Measurements from ENCODE around the gene MRPS34.

DNA sequence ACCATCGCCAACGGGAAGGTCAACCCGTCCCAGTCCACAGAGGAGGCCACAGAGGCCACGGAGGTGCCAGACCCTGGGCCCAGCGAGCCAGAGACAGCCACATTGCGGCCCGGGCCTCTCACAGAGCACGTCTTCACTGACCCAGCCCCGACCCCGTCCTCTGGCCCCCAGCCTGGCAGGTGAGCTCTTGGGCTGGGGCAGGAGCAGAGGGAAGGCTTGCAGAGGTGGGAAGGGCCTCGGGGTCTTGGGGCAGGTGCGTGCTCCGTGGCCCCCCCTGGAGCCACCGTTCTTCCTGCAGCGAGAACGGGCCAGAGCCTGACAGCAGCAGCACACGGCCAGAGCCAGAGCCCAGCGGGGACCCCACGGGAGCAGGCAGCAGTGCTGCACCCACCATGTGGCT is 6.7 kb downstream of the MRPS34 start:
- TF ChIP-seq POLR2AphosphoS5 (IDR thresholded peaks at IDR 0.05): no peak
- TF ChIP-seq, protein P1, sequence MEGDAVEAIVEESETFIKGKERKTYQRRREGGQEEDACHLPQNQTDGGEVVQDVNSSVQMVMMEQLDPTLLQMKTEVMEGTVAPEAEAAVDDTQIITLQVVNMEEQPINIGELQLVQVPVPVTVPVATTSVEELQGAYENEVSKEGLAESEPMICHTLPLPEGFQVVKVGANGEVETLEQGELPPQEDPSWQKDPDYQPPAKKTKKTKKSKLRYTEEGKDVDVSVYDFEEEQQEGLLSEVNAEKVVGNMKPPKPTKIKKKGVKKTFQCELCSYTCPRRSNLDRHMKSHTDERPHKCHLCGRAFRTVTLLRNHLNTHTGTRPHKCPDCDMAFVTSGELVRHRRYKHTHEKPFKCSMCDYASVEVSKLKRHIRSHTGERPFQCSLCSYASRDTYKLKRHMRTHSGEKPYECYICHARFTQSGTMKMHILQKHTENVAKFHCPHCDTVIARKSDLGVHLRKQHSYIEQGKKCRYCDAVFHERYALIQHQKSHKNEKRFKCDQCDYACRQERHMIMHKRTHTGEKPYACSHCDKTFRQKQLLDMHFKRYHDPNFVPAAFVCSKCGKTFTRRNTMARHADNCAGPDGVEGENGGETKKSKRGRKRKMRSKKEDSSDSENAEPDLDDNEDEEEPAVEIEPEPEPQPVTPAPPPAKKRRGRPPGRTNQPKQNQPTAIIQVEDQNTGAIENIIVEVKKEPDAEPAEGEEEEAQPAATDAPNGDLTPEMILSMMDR (IDR thresholded peaks at IDR 0.05): no peak
- TF ChIP-seq POLR2A (IDR thresholded peaks at IDR 0.05): no peak
